DOHH2 (cell line): Measurements from ENCODE around the gene BLOC1S4.

Experiments used
- CTCF ChIP-seq: fragments of 200-600 bp; sonication (generic); IDR thresholded peaks from one replicate; pipeline ENCODE4 v1.5.1; 2014; ENCODE audit warnings: antibody characterized with exemption, mild to moderate bottlenecking, low read depth, low read length; ENCODE audit not compliant: poor library complexity, severe bottlenecking
- EZH2phosphoT487 ChIP-seq: fragments of 200-600 bp; sonication (generic); IDR thresholded peaks from 2 replicates; pipeline ENCODE4 v1.6.1; 2017; ENCODE audit warnings: borderline replicate concordance, mild to moderate bottlenecking, antibody characterized with exemption, low read length, moderate library complexity, mixed read lengths

GRCh38 chr4:6749340-6750171 lies 33.6 kb downstream of the BLOC1S4 start:
- TF ChIP-seq CTCF (no peak), EZH2phosphoT487 (no peak)
